Hematopoietic multipotent progenitor cell (in vitro differentiated cells): ENCODE results near the gene RUNX1. TPM values are rescaled to one million over a fixed set of nuclear protein-coding genes. Genes with fewer than 3 reads are reported as not detected.

Experiments
- DNase-seq, 3 donors: peaks; one replicate each; pipeline ENCODE4 v3.0.0-alpha.2; 2011 to 2015; ENCODE audit warnings: low read depth in 2 of 3, low spot score in 2 of 3
- total RNA-seq: library from RNA; depleted of rRNA; stranded (reverse); fragments of >200 nt; gene quantifications from one replicate; pipeline ENCODE4 v1.2.3, GENCODE V29; 2012

Gene RUNX1
- total RNA-seq, 1 donor = 192 TPM

DNA sequence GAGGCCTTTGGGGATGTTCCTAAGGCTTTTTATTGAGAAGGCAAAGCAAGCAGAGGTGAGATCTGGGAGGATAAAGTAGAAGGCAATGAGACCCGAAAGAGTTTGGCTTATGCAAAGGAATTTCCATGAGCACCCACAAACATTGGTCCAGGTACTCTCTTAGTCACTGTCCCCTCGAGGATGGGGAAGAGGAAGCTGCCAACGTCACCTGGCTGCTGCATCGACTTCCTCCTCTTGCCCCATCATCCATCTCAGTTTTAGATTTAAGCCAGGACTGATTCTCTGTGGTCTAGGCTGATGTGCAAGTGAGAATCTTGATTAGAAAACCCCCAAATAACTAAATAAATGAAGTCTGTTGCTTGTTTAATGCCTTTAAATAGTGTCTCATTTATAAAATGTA is 28.7 kb downstream of the RUNX1 start:
- DNase-seq = peak in 1 of 3 donors; percentile 44

GRCh38 chr21:35019631-35020032 is 29.5 kb downstream of the RUNX1 start:
- no peak for DNase-seq

DNA sequence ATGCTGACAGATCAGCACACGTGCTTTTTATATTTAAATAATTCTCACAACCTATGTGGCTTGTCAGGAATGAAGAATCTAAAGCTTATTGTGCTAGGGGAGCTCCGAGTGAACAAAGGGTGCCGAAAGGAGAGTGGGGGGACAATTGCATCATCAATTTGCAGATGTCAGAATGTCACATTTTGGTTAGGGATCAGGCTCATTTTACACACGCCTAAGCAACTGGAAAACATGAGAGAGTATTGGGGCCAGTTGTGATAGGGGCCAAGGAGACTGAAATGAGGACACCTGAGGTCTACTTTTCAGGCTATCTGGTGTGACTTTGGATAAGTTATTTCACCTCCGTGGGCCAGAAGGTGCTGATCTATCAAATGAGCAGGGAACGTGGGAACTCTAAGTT is 31.8 kb downstream of the RUNX1 start:
- no peak for DNase-seq

- no peak for DNase-seq
Measured at GRCh38 chr21:35016517-35017188, 32.4 kb downstream of the RUNX1 start.

- no peak for DNase-seq
Measured at GRCh38 chr21:35016071-35016470, 33.0 kb downstream of the RUNX1 start.

- no peak for DNase-seq
Measured at GRCh38 chr21:35015435-35016024, 33.6 kb downstream of the RUNX1 start.

- no peak for DNase-seq
Measured at GRCh38 chr21:35014302-35015041, 34.6 kb downstream of the RUNX1 start.

DNA sequence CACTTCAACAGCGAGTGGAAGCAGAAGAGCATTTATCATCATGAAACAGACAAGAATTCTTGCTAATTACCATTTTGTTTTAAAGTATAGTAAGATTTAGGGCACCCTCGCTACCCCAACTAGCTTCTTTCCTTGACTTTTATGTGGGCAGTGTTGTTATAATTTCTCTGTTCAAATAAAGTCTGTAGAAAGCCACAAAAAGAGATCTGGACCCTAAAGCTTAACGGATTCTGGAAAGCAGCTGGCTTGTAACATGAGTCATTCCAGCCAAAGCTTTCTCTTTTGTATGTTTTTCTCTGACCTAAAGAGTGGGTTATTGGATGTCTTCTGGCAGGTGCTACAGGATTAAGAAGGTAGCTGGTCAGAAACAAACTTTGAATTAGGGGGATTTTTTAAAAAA is 37.4 kb downstream of the RUNX1 start:
- peak in 2 of 3 donors; percentile 52 to 72 for DNase-seq

- DNase-seq = no peak
Measured at GRCh38 chr21:35010447-35010846, 38.7 kb downstream of the RUNX1 start.

DNA sequence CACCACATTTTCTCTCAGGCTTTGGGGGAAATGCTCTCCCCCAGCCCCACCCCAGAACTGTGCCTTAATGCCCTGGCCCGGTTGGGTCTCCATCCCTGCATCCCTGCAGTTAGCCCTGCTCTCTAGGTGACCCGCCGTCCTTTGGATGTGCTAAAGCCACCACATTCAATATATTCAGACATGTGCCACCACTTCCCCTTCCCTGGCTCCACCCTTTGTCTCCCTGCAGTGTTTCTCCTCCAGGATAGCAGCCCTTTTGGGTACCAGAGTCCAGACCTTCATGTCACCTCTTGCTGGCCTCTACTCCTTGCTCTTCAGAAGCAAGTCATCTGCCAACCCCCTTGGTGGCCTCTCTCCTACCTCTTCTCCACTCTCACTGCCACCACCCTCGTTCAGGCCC is 41.8 kb downstream of the RUNX1 start:
- no peak for DNase-seq

GRCh38 chr21:35006771-35007170 is 42.3 kb downstream of the RUNX1 start:
- no peak for DNase-seq

GRCh38 chr21:35006248-35006647 is 42.9 kb downstream of the RUNX1 start:
- no peak for DNase-seq

- DNase-seq = no peak
Measured at GRCh38 chr21:35005560-35006224, 43.4 kb downstream of the RUNX1 start.

DNA sequence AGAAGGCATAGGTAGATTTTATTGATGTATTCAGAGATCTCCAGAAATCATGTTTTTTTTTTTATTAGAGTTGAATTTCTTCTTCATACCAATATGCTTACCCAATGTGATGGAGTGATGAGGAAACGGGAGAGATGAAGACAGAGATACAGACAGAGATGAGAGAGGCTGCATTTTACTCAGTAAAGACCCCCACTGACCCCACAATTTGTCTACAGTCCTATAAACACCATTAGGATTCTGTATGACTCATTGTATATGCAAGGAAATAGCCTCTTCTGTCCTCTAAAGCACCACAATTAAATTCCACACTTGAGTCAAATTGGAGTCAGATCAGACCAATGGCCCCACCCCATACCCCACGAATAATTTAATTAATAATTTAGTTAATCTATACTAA is 44.0 kb downstream of the RUNX1 start:
- no peak for DNase-seq

- no peak for DNase-seq
Measured at GRCh38 chr21:35004314-35004713, 44.8 kb downstream of the RUNX1 start.

DNA sequence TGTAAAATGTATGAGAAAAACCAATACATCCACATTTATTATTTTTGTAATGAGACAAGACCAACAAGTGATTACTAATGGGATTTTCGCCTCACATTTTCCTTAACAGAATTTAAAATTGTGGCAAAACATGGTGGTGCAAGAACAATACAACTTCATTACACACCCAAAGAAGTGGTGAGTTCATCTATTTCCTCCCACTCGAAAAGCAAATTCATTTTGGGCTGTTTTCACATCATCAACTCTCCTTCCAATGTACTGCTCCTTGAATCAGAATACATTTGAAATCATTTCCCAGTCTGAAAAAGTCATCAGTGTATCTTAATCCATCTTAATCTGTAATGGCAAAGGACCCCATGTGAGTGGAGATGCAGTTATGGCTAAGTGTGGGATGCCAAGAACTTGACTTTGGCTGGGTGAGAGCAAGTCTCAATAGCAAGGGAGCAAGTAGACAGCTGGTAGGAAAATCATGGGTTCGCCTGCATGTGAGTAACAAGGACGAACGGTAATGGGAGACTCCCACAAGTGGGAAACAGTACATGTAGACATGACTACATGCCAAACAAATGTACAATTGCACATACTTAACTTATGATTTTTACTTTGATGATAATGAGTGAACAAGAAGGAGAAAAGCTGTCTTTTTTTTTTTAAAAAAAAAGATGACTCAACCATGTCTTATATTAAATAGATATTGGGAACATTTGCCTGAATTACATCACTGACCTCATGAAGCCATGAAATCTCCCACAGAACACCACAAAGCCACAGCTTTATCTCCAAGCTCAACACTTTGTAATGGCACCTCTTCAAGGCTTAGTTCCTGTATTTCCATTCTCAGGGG is 46.0 kb downstream of the RUNX1 start:
- peak in 2 of 3 donors; percentile 48 to 60 for DNase-seq

- DNase-seq = no peak
Measured at GRCh38 chr21:34999397-34999941, 49.6 kb downstream of the RUNX1 start.

DNA sequence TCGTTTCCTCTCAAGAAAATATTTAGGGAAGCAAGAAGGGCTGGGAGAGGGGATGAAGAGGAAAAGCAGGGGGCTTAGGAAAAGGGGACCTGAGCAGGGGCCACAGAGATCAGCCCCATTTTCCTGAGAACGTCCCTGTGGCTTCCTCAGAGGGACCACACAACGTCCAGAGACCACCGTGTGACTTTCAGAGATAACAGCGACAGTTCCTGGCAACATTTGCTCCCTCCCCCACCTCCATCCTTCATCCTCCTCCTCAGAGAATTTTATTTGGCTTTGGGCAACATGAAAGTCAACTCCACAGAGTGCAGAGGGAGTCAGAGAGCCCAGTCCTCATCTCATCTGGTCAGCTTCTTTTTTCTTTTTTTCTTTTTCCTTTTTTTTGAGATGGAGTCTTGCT is 50.9 kb downstream of the RUNX1 start:
- DNase-seq = no peak

DNA sequence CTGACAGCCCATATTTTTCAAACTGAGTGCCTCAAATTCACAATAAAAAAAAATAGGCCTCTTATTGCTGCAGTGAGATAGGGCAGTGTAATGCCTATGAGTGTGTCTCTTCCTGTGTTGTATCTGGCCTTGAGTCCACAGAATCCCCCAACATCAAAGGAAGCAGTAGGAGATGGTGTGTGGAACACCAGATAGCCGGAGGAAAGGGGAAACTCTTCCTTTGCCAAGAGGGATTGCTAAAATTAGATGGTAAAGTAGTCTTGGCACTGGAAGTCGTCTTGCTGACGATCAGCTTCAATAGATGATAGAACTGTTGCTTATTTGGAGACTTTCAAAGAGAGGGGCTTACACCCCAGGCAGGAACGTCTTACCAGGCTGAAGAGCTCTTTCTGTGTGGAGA is 51.8 kb downstream of the RUNX1 start:
- no peak for DNase-seq
